A549 treated with AZD2906 at 1 μM for 4 hours (cell line): ENCODE measurements around the gene LCE3C. TPM values are rescaled to one million over a fixed set of nuclear protein-coding genes. Genes with fewer than 3 reads are reported as not detected.

Experiments
- total RNA-seq: library from RNA; stranded (reverse); fragments of 200-300 nt; extraction: Qiagen RNA extraction; gene quantifications from 5 replicates; pipeline ENCODE4 v1.2.3, GENCODE V29; 2022

Gene LCE3C, protein sequence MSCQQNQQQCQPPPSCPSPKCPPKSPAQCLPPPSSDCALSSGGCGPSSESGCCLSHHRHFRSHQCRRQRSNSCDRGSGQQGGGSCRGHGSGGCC
- total RNA-seq, result not detected in 5 replicates

DNA sequence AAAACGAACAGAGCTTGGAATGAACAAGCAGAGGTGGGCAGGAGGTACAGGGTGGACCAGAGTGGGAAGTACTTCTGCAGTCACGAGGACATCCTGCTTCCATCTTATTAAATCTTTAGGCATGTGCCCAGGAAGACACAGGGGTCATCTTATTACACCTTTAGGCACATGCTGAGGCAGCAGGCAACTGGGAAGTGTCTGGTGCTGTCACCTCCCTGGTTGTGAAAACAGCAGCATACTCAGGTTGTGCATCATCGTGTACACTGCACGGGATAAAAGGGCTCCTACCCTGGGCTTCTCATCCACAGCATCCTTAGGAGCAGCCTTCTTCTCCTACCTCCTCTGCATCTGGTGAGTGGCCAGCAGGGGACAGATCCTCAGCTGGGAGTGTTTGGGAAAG, at the start of gene LCE3C:
Gene LCE3C (plus strand): TSS at position 301 of the 400 bp plus-strand sequence. CDS start 498 bp downstream, outside the sequence.

DNA sequence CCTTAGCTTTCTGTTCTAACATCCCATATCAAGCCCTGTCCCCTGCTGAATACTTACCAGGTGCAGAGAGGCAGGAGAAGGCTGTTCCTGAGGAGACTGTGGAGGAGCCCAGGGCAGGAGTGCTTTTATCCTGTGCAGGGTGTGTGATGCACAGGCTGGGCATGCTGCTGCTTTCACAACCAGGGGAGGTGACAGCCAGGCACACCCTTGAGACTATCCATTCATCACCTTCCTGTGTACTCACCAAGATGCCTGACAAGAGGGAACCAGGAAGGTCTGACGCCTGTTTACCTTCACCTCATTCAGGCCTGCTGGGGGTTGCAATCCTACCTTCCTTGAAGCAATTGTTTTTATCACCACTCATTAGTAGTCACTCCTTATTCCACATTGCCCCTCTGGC, 33.4 kb upstream of the LCE3C start, which contains the start of gene LCE3E:
Gene LCE3E (minus strand): TSS at position 100 of the 400 bp plus-strand sequence. CDS start 572 bp downstream, outside the sequence.

DNA sequence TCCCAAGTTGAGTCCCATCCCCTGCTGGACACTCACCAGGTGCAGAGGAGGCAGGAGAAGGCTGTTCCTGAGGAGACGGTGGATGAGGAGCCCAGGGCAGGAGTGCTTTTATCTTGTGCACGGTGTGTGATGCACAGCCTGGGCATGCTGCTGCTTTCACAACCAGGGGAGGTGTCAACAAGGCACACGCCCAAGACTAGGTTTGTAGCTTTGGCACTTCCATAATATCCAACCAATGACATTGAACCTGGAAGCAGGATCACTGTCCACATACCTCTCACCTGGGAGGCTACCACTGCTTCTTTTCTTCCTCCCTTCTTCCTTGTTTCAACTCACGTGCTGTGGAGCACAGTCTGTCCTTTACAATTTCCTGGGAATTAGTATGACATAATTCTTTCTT, 19.6 kb upstream of the LCE3C start, which contains the start of gene LCE3D:
Gene LCE3D (minus strand): TSS at position 84 of the 400 bp plus-strand sequence. CDS start 580 bp downstream, outside the sequence.

DNA sequence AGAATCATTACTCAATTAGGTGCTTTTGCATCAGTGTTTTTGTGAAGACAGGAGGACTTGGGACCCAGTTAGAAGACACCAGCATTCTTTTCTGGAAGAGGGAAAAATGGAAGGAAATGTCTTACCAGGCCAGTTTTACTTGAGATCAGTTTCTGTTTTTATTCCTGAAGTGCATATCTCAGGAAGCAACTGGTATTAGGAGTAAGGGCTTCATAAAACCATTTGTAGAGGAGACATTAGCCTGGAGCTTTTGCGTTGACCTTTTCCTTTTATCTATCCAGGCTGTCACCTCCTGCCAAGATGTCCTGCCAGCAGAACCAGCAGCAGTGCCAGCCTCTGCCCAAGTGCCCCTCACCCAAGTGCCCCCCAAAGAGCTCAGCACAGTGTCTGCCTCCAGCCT, 13.5 kb downstream of the LCE3C start, which contains the start of gene LCE3B:
Gene LCE3B (plus strand): TSS at position 301 of the 400 bp plus-strand sequence. CDS start 0 bp downstream, at position 301.

DNA sequence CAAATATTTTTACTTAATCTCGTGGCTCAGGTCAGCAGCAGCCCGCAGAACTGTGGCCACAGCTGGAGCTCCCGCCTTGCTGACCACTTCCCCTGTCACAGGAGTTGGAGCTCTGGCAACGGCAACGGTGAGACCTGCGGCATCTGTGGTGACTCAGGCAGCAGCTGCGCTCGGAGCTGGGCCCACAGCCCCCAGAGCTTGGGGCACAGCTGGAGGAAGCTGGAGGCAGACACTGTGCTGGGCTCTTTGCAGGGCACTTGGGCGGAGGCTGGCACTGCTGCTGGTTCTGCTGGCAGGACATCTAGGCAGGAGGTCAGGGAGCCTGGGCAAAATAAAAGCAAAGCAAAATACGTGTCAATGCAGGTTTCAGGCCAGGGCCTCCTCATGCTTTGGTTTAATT, 22.8 kb downstream of the LCE3C start, which contains the start of gene LCE3A:
Gene LCE3A (minus strand): TSS at position 301 of the 400 bp plus-strand sequence. CDS start 0 bp downstream, at position 301.

Other genes starting within 250 kb of the LCE3C start
- gene FLG2, start 240.2 kb upstream of the LCE3C start, total RNA-seq, result not detected in 5 replicates
- not detected in 5 replicates for gene CRNN, start 186.0 kb upstream of the LCE3C start, total RNA-seq
- not detected in 5 replicates for gene LCE5A, start 89.4 kb upstream of the LCE3C start, total RNA-seq
- gene CRCT1, start 85.8 kb upstream of the LCE3C start, total RNA-seq, result 0.27 to 0.84 TPM (median 0.45 TPM) in 5 replicates
- 0.12 to 0.24 TPM (median 0.20 TPM) in 4 of 5 replicates, not detected in the other for gene LCE3E, start 33.5 kb upstream of the LCE3C start, total RNA-seq
- 2.8 to 4.4 TPM (median 3.1 TPM) in 5 replicates for gene LCE3D, start 19.7 kb upstream of the LCE3C start, total RNA-seq
- gene LCE3B, start 13.6 kb downstream of the LCE3C start, total RNA-seq, result not detected in 5 replicates
- not detected in 5 replicates for gene LCE3A, start 22.9 kb downstream of the LCE3C start, total RNA-seq
- not detected in 5 replicates for gene LCE2D, start 63.1 kb downstream of the LCE3C start, total RNA-seq
- not detected in 5 replicates for gene LCE2C, start 75.0 kb downstream of the LCE3C start, total RNA-seq
- not detected in 5 replicates for gene LCE2B, start 85.9 kb downstream of the LCE3C start, total RNA-seq
- not detected in 5 replicates for gene LCE2A, start 98.1 kb downstream of the LCE3C start, total RNA-seq
- not detected in 5 replicates for gene LCE4A, start 107.9 kb downstream of the LCE3C start, total RNA-seq
- gene KPRP, start 157.8 kb downstream of the LCE3C start, total RNA-seq, result not detected in 5 replicates
- gene LCE1F, start 174.9 kb downstream of the LCE3C start, total RNA-seq, result not detected in 5 replicates
- 0.32 TPM in 1 of 5 replicates, not detected in the others for gene LCE1E, start 186.0 kb downstream of the LCE3C start, total RNA-seq
- not detected in 5 replicates for gene LCE1D, start 196.5 kb downstream of the LCE3C start, total RNA-seq
- gene LCE1C, start 206.4 kb downstream of the LCE3C start, total RNA-seq, result 0.22 TPM in 1 of 5 replicates, not detected in the others
- gene LCE1B, start 211.7 kb downstream of the LCE3C start, total RNA-seq, result 0.06 to 0.10 TPM (median 0.08 TPM) in 3 of 5 replicates, not detected in the others
- gene LCE1A, start 227.2 kb downstream of the LCE3C start, total RNA-seq, result not detected in 5 replicates
- gene LCE6A, start 242.6 kb downstream of the LCE3C start, total RNA-seq, result not detected in 5 replicates